ENCODE measurements around the gene EMC9. TPM values are rescaled to one million over a fixed set of nuclear protein-coding genes. Genes with fewer than 3 reads are reported as not detected.
A peak's percentile ranks its signal among the peaks of the same experiment; 100 is the strongest.

Gene EMC9
- total and polyA plus RNA-seq, 12 donors, result 21.6 to 149 (median 43.9) TPM

GRCh38 chr14:24131549-24131966 is 9.8 kb downstream of the EMC9 start:
- WGBS, 4 donors, result 36 to 51% (median 43%) methylated on average over 3 to 15 of the region's 15 CpGs
- Histone ChIP-seq H3K4me3 (no peak overlapping the region), H3K9me3 (replicated peaks in 1 of 3) (no peaks in the 10 kb centered on the region), H3K27me3 (no peaks in the 10 kb centered on the region), H3K4me1 (replicated peaks in 1 of 2) (peaks cover 18 to 33% of the 10 kb centered on the region in 2 donors), H3K27ac (peak overlapping the region; percentile 9 to 89 (median 72)), H3K36me3 (replicated peaks in 1 of 2) (no peaks in the 10 kb centered on the region)
- intact Hi-C loops (cut with DNase I), result no loop called here
- TF ChIP-seq, protein P1, sequence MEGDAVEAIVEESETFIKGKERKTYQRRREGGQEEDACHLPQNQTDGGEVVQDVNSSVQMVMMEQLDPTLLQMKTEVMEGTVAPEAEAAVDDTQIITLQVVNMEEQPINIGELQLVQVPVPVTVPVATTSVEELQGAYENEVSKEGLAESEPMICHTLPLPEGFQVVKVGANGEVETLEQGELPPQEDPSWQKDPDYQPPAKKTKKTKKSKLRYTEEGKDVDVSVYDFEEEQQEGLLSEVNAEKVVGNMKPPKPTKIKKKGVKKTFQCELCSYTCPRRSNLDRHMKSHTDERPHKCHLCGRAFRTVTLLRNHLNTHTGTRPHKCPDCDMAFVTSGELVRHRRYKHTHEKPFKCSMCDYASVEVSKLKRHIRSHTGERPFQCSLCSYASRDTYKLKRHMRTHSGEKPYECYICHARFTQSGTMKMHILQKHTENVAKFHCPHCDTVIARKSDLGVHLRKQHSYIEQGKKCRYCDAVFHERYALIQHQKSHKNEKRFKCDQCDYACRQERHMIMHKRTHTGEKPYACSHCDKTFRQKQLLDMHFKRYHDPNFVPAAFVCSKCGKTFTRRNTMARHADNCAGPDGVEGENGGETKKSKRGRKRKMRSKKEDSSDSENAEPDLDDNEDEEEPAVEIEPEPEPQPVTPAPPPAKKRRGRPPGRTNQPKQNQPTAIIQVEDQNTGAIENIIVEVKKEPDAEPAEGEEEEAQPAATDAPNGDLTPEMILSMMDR (IDR thresholded peaks at IDR 0.05), result no peak
- DNase-seq, result peak in 2 of 7 donors; percentile 51

GRCh38 chr14:24130717-24131548 is 10.5 kb downstream of the EMC9 start:
- peak overlapping the region; percentile 9 to 89 (median 72) for H3K27ac ChIP-seq
- intact Hi-C loops (cut with DNase I), result no loop called here
- 26 to 50% (median 36%) methylated on average over 4 to 7 of the region's 7 CpGs for WGBS, 4 donors
- TF ChIP-seq POLR2A (IDR thresholded peaks at IDR 0.05), result peak in 1 of 2 donors; percentile 36
- TF ChIP-seq, protein P1 (IDR thresholded peaks at IDR 0.05), result no peak
- H3K36me3 ChIP-seq (replicated peaks in 1 of 2), result no peaks in the 10 kb centered on the region
- peak; percentile 61 to 91 (median 88) for DNase-seq
- H3K9me3 ChIP-seq (replicated peaks in 1 of 3), result no peaks in the 10 kb centered on the region
- H3K4me1 ChIP-seq (replicated peaks in 1 of 2), result peaks cover 18 to 31% of the 10 kb centered on the region in 2 donors
- H3K27me3 ChIP-seq, result no peaks in the 10 kb centered on the region
- no peak overlapping the region for H3K4me3 ChIP-seq

- peak within 1 kb of the TSS; percentile 9 to 89 (median 72) for H3K27ac ChIP-seq
- peaks cover 18 to 28% of the 10 kb centered on the region in 2 donors for H3K4me1 ChIP-seq (replicated peaks in 1 of 2)
- no peak within 1 kb of the TSS for H3K4me3 ChIP-seq
- no peaks in the 10 kb centered on the region for H3K9me3 ChIP-seq (replicated peaks in 1 of 3)
- no peaks in the 10 kb centered on the region for H3K27me3 ChIP-seq
- no peaks in the 10 kb centered on the region for H3K36me3 ChIP-seq (replicated peaks in 1 of 2)
- no peak for DNase-seq
- WGBS, 4 donors, result 79 to 90% (median 83%) methylated on average over 5 of the region's 5 CpGs
- intact Hi-C loops (cut with DNase I), result no loop called here
- TF ChIP-seq POLR2A (IDR thresholded peaks at IDR 0.05), result no peak
- TF ChIP-seq, protein P1 (IDR thresholded peaks at IDR 0.05), result no peak
Measured at GRCh38 chr14:24130380-24130716, 11.0 kb downstream of the EMC9 start, which contains the start of gene FITM1. Gene FITM1, plus strand, starts transcription at chr14:24130659. Its CDS starts 905 bp downstream, at chr14:24131564.

- Histone ChIP-seq H3K4me3 (no peak overlapping the region), H3K4me1 (replicated peaks in 1 of 2) (peaks cover 18 to 24% of the 10 kb centered on the region in 2 donors), H3K27ac (no peak overlapping the region), H3K36me3 (replicated peaks in 1 of 2) (no peaks in the 10 kb centered on the region), H3K27me3 (no peaks in the 10 kb centered on the region), H3K9me3 (replicated peaks in 1 of 3) (no peaks in the 10 kb centered on the region)
- DNase-seq, result no peak
- intact Hi-C loops (cut with DNase I), result no loop called here
- WGBS, 4 donors, result 88 to 95% (median 94%) methylated on average over 8 of the region's 8 CpGs
- TF ChIP-seq POLR2A (IDR thresholded peaks at IDR 0.05), result no peak
Measured at GRCh38 chr14:24129410-24129998, 11.9 kb downstream of the EMC9 start.

All from adrenal gland (tissue), 12 donors.